Epithelial cell of prostate (primary cell): Measurements from ENCODE around the gene TADA3.
"Not testable (repeated sequence)": the region's sequence is repeated elsewhere in the genome, so short reads cannot be mapped to it uniquely, and the experiment has no call there.

Source experiments
- DNase-seq: peaks from one replicate; pipeline ENCODE4 v3.0.0-alpha.2; 2011; ENCODE audit warnings: low read depth, low spot score
- H3K27ac ChIP-seq: fragments of 450-650 bp; 2 replicates; pipeline ENCODE4 v1.5.1; 2017; ENCODE audit warnings: mild to moderate bottlenecking

TADA3 gene

GRCh38 chr3:9786825-9787669, 5.2 kb downstream of the TADA3 start:
- H3K27ac ChIP-seq = no peak overlapping the region
- no peak for DNase-seq

- no peak overlapping the region for H3K27ac ChIP-seq
- no peak for DNase-seq
These were observed 6.0 kb downstream of the TADA3 start for GRCh38 chr3:9786209-9786739.

GRCh38 chr3:9785602-9786001, 6.7 kb downstream of the TADA3 start:
- peak overlapping the region; percentile 24 for H3K27ac ChIP-seq
- no peak for DNase-seq

GRCh38 chr3:9784965-9785364, 7.3 kb downstream of the TADA3 start:
- peak overlapping the region; percentile 24 for H3K27ac ChIP-seq
- DNase-seq = no peak

- DNase-seq = no peak
- peak overlapping the region; percentile 60 for H3K27ac ChIP-seq
These were observed 8.3 kb downstream of the TADA3 start for GRCh38 chr3:9783954-9784353.

GRCh38 chr3:9782770-9783169, 9.5 kb downstream of the TADA3 start:
- DNase-seq = no peak
- H3K27ac ChIP-seq = peak overlapping the region; percentile 60

GRCh38 chr3:9781978-9782603, 10.2 kb downstream of the TADA3 start:
- no peak for DNase-seq
- peak overlapping the region; percentile 60 for H3K27ac ChIP-seq

- no peak for DNase-seq
- H3K27ac ChIP-seq = peak overlapping the region; percentile 60
These were observed 10.7 kb downstream of the TADA3 start for GRCh38 chr3:9781551-9781950.

- H3K27ac ChIP-seq = no peak overlapping the region
- no peak for DNase-seq
These were observed 11.4 kb downstream of the TADA3 start for GRCh38 chr3:9780910-9781309.

GRCh38 chr3:9780458-9780812, 11.8 kb downstream of the TADA3 start:
- no peak for DNase-seq
- no peak overlapping the region for H3K27ac ChIP-seq

GRCh38 chr3:9779721-9780457, 12.4 kb downstream of the TADA3 start:
- DNase-seq = no peak
- no peak overlapping the region for H3K27ac ChIP-seq

GRCh38 chr3:9779075-9779593, 13.1 kb downstream of the TADA3 start:
- H3K27ac ChIP-seq = peak overlapping the region; percentile 70
- no peak for DNase-seq

- DNase-seq = no peak
These were observed 13.9 kb downstream of the TADA3 start for GRCh38 chr3:9778143-9779074.

GRCh38 chr3:9777694-9778021, 14.6 kb downstream of the TADA3 start:
- DNase-seq = no peak

More at GRCh38 chr3:9778143-9779074, 13.9 kb downstream of the TADA3 start:
- peak overlapping the region; percentile 70 for H3K27ac ChIP-seq

GRCh38 chr3:9776896-9777693, 15.2 kb downstream of the TADA3 start:
- peak overlapping the region; percentile 70 for H3K27ac ChIP-seq
- DNase-seq = no peak

More at GRCh38 chr3:9777694-9778021, 14.6 kb downstream of the TADA3 start:
- peak overlapping the region; percentile 70 for H3K27ac ChIP-seq

GRCh38 chr3:9771007-9771406, 21.3 kb downstream of the TADA3 start:
- DNase-seq, H3K27ac ChIP-seq: not testable (repeated sequence)

- no peak for DNase-seq
- H3K27ac ChIP-seq = no peak overlapping the region
These were observed 21.9 kb downstream of the TADA3 start for GRCh38 chr3:9770276-9770812.

GRCh38 chr3:9769426-9770275, 22.6 kb downstream of the TADA3 start, which contains the start of gene CAMK1:
TSS of gene CAMK1 (minus strand) at chr3:9769947. CDS start at chr3:9767749, 2,198 bp downstream.
- DNase-seq = no peak
- H3K27ac ChIP-seq = no peak within 1 kb of the TSS
